Kidney (tissue), 14 donors: ENCODE measurements around the gene RUFY3. TPM values are rescaled to one million over a fixed set of nuclear protein-coding genes. Genes with fewer than 3 reads are reported as not detected.
A peak's percentile ranks its signal among the peaks of the same experiment; 100 is the strongest.

Source experiments
- DNase-seq, 5 donors: peaks; one replicate each; pipeline ENCODE4 v3.0.0-alpha.2; 2013 to 2020
- FAIRE-seq: peaks from 2 replicates; lab custom pipeline; 2012; peaks lifted over from hg19 to GRCh38; lab: Jason Lieb, UNC
- H3K27ac ChIP-seq, 2 donors: one replicate each; pipeline ENCODE4 v1.7.0; 2013; ENCODE audit warnings: low read depth in 2 of 2, low read length in 2 of 2, inconsistent platforms in 1 of 2
- H3K27me3 ChIP-seq: one replicate; pipeline ENCODE4 v1.7.1; 2013; ENCODE audit warnings: low read length, inconsistent platforms; ENCODE audit not compliant: control insufficient read depth, insufficient read depth
- H3K36me3 ChIP-seq, 3 donors: one replicate each; pipeline versions ENCODE4 v1.7.0 to v1.7.1; 2013; ENCODE audit warnings: low read length in 3 of 3, control low read depth in 1 of 3, inconsistent platforms in 1 of 3; ENCODE audit not compliant: insufficient read depth in 3 of 3, control insufficient read depth in 2 of 3
- H3K4me1 ChIP-seq, 3 donors: one replicate each; pipeline versions ENCODE4 v1.7.0 to v1.7.1; 2013; ENCODE audit warnings: low read length in 3 of 3, inconsistent platforms in 1 of 3, low read depth in 1 of 3; ENCODE audit not compliant: control insufficient read depth in 2 of 3, insufficient read depth in 2 of 3
- H3K4me3 ChIP-seq, 3 donors: one replicate each; pipeline versions ENCODE4 v1.7.0 to v1.8.1; 2013; ENCODE audit warnings: low read length in 3 of 3, control low read depth in 1 of 3, inconsistent platforms in 1 of 3
- H3K9ac ChIP-seq, 3 donors: one replicate each; pipeline versions ENCODE4 v1.7.0 to v1.7.1; 2013; ENCODE audit warnings: low read length in 3 of 3, control low read depth in 1 of 3, inconsistent platforms in 1 of 3
- H3K9me3 ChIP-seq, 3 donors: one replicate each; pipeline versions ENCODE4 v1.7.0 to v1.7.1; 2013; ENCODE audit warnings: low read length in 3 of 3, control low read depth in 1 of 3, inconsistent platforms in 1 of 3; ENCODE audit not compliant: control insufficient read depth in 2 of 3, insufficient read depth in 1 of 3
- intact Hi-C: fragments of 100-400 bp; cut with DNase I; formaldehyde crosslinking; loops from one replicate; pipeline ENCODE4 v1.11.1; 2022
- polyA plus RNA-seq: library from polyadenylated mRNA; stranded (reverse); fragments of 350-450 nt; fragmentation: Illumina TruSeq; extraction: RNeasy Lipid Tissue Mini Kit (QIAGEN cat#74804); gene quantifications from one replicate; pipeline ENCODE4 v1.2.3, GENCODE V29; 2014; ENCODE audit warnings: low read depth, low replicate concordance; ENCODE audit not compliant: insufficient read depth
- total RNA-seq: library from RNA; stranded (reverse); fragmentation: NEBNext Ultra II Directional; extraction: Animal tissue kit (Norgen Biotek cat#: 25700); gene quantifications from one replicate; pipeline ENCODE4 v1.2.1, GENCODE V29; 2021
- TF ChIP-seq, protein P1 (sequence below): IDR thresholded peaks from 3 replicates; pipeline ENCODE4 v1.5.1; 2012; ENCODE audit warnings: mild to moderate bottlenecking, moderate library complexity, borderline replicate concordance; ENCODE audit not compliant: insufficient read depth; ENCODE audit errors: extremely low read depth
- donor health status: control.
- donor health status: control.
- donor health status: control.
- donor health status: control.
- donor health status: control.
- donor health status: DM: yes; HTN: yes; CAD: no.
- donor health status: Normal renal cell carcinoma (clear cell type).

RUFY3 gene
- total and polyA plus RNA-seq, 2 donors from 2014 or later, result 40.6 to 72.5 TPM

GRCh38 chr4:70713453-70714078 is 8.2 kb upstream of the RUFY3 start:
- Histone ChIP-seq H3K36me3 (no peaks in the 10 kb centered on the region), H3K9me3 (no peaks in the 10 kb centered on the region), H3K9ac (no peak overlapping the region), H3K27ac (peak overlapping the region; percentile 65 to 91), H3K4me1 (peaks cover 0 to 16% (median 14%) of the 10 kb centered on the region in 3 donors), H3K27me3 (no peaks in the 10 kb centered on the region), H3K4me3 (peak overlapping the region in 2 of 3 donors; percentile 29 to 42)
- TF ChIP-seq, protein P1, sequence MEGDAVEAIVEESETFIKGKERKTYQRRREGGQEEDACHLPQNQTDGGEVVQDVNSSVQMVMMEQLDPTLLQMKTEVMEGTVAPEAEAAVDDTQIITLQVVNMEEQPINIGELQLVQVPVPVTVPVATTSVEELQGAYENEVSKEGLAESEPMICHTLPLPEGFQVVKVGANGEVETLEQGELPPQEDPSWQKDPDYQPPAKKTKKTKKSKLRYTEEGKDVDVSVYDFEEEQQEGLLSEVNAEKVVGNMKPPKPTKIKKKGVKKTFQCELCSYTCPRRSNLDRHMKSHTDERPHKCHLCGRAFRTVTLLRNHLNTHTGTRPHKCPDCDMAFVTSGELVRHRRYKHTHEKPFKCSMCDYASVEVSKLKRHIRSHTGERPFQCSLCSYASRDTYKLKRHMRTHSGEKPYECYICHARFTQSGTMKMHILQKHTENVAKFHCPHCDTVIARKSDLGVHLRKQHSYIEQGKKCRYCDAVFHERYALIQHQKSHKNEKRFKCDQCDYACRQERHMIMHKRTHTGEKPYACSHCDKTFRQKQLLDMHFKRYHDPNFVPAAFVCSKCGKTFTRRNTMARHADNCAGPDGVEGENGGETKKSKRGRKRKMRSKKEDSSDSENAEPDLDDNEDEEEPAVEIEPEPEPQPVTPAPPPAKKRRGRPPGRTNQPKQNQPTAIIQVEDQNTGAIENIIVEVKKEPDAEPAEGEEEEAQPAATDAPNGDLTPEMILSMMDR, result no peak
- intact Hi-C loops, result no loop called here
- FAIRE-seq (no peak), DNase-seq (peak in 3 of 5 donors; percentile 12 to 36 (median 26))

- Histone ChIP-seq H3K27ac (peak overlapping the region; percentile 71 to 91), H3K4me1 (peaks cover 0 to 16% (median 16%) of the 10 kb centered on the region in 3 donors), H3K4me3 (peak overlapping the region in 2 of 3 donors; percentile 25 to 36), H3K9me3 (no peaks in the 10 kb centered on the region), H3K27me3 (no peaks in the 10 kb centered on the region), H3K9ac (no peak overlapping the region), H3K36me3 (no peaks in the 10 kb centered on the region)
- intact Hi-C loops, result no loop called here
- TF ChIP-seq, protein P1, result no peak
- no peak for FAIRE-seq
- peak in 2 of 5 donors; percentile 32 to 41 for DNase-seq
Measured at GRCh38 chr4:70714079-70714887, 7.5 kb upstream of the RUFY3 start.

DNA sequence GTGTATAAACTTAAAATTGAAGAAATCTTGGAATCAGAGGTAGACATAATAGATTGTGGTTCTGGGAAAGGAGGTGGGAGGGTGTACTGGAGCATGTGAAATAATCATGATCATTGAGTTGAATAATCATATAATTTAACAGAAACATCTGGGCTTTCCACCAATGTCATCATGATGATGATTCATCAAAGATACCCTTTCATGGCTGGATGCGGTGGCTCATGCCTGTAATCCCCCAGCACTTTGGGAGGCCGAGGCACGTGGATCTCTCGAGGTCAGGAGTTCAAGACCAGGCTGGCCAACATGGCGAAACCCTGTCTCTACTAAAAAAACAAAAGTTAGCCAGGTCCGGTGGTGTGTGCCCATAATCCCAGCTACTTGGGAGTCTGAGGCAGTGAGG is 6.7 kb upstream of the RUFY3 start:
- H3K27ac ChIP-seq, result peak overlapping the region; percentile 71 to 91
- no peaks in the 10 kb centered on the region for H3K36me3 ChIP-seq
- no peak for DNase-seq
- no peak overlapping the region for H3K4me3 ChIP-seq
- no peak overlapping the region for H3K9ac ChIP-seq
- intact Hi-C loops, result no loop called here
- peaks cover 0 to 18% (median 16%) of the 10 kb centered on the region in 3 donors for H3K4me1 ChIP-seq
- H3K27me3 ChIP-seq, result no peaks in the 10 kb centered on the region
- no peak for FAIRE-seq
- TF ChIP-seq, protein P1, result no peak
- no peaks in the 10 kb centered on the region for H3K9me3 ChIP-seq
